GM12878 (cell line): ENCODE results near the gene UBAC2. TPM values are rescaled to one million over a fixed set of nuclear protein-coding genes. Genes with fewer than 3 reads are reported as not detected.

ENCODE experiments used
- CHD2 ChIP-seq: IDR thresholded peaks from 2 replicates; pipeline ENCODE4 v1.6.1; 2011; ENCODE audit warnings: low read depth, low read length, improper control_type of control experiment, borderline replicate concordance
- FOS ChIP-seq: IDR thresholded peaks from 3 replicates; pipeline ENCODE4 v1.6.1; 2011; ENCODE audit warnings: borderline replicate concordance; ENCODE audit not compliant: insufficient read length; ENCODE audit errors: extremely low read depth
- MEF2A ChIP-seq: IDR thresholded peaks from 2 replicates; pipeline ENCODE4 v1.6.1; 2011; ENCODE audit warnings: low read depth, mild to moderate bottlenecking, low read length, moderate library complexity; ENCODE audit not compliant: insufficient read depth
- PAX5 ChIP-seq: IDR thresholded peaks from 2 replicates; pipeline ENCODE4 v1.6.1; 2011; ENCODE audit warnings: low read depth, low read length, borderline replicate concordance
- PAX8 ChIP-seq: fragments of 450-650 bp; IDR thresholded peaks from 2 replicates; pipeline ENCODE4 v1.6.1; 2017; ENCODE audit warnings: mild to moderate bottlenecking, moderate library complexity
- RELA ChIP-seq: fragments of 450-650 bp; IDR thresholded peaks from 2 replicates; pipeline ENCODE4 v1.8.0; 2014; ENCODE audit warnings: borderline replicate concordance; ENCODE audit not compliant: partially characterized antibody
- SIX5 ChIP-seq: IDR thresholded peaks from 2 replicates; pipeline ENCODE4 v1.6.1; 2011; ENCODE audit warnings: mild to moderate bottlenecking, low read depth, low read length, moderate library complexity; ENCODE audit not compliant: severe bottlenecking
- SMAD5 ChIP-seq: IDR thresholded peaks from 2 replicates; pipeline ENCODE4 v1.6.1; 2016; ENCODE audit warnings: antibody characterized with exemption, low read depth
- SPI1 ChIP-seq: IDR thresholded peaks from 2 replicates; pipeline ENCODE4 v1.6.1; 2011; ENCODE audit warnings: low read depth, mild to moderate bottlenecking, low read length, moderate library complexity, borderline replicate concordance; ENCODE audit not compliant: insufficient read depth
- SRF ChIP-seq, 2 experiments: IDR thresholded peaks; 2 replicates each; pipeline ENCODE4 v1.6.1; 2011; ENCODE audit warnings: low read depth in 2 of 2, low read length in 2 of 2, mild to moderate bottlenecking in 1 of 2, moderate library complexity in 1 of 2
- ZBED1 ChIP-seq: IDR thresholded peaks from 2 replicates; pipeline ENCODE4 v1.6.1; 2016; ENCODE audit warnings: borderline replicate concordance
- polyA plus RNA-seq, 11 experiments: library from polyadenylated mRNA; depleted of rRNA in 4 of 11; unstranded in 6 of 11; stranded (reverse) in 5 of 11; fragments of >200 nt; fragmentation: Nextera tagmentation in 4 of 11; fragmentation: Illumina TruSeq in 1 of 11; extraction: Ambion mirVana in 4 of 11; extraction: Trizol in 1 of 11; gene quantifications; 1 replicate in 1 of 11; 2 replicates in 10 of 11; pipeline versions ENCODE4 v1.2.1 to v1.2.3, GENCODE V29; 2011 to 2016; ENCODE audit warnings: inconsistent platforms in 2 of 11, missing spikeins in 2 of 11, low read depth in 1 of 11
- total RNA-seq, 4 experiments: library from RNA; depleted of rRNA in 3 of 4; stranded (reverse); fragments of >200 nt in 3 of 4; fragmentation: Illumina TruSeq in 1 of 4; extraction: Trizol in 1 of 4; gene quantifications; 2 replicates each; pipeline versions ENCODE4 v1.2.1 to v1.2.3, GENCODE V29; 2013 to 2021
- TF ChIP-seq, protein P1 (sequence below), 3 experiments: IDR thresholded peaks in 2 of 3; conservative IDR thresholded peaks in 1 of 3; 2 replicates each; pipeline ENCODE4 v1.5.1; 2011; ENCODE audit warnings: low read depth in 3 of 3, low read length in 3 of 3, mild to moderate bottlenecking in 3 of 3, control low read depth in 2 of 3, moderate library complexity in 2 of 3, inconsistent platforms in 1 of 3, mixed read lengths in 1 of 3; ENCODE audit not compliant: control insufficient read depth in 2 of 3, insufficient read depth in 1 of 3; ENCODE audit errors: extremely low read depth in 1 of 3
- TF ChIP-seq, protein P2 (sequence below): fragments of 450-650 bp; IDR thresholded peaks from 2 replicates; pipeline ENCODE4 v1.6.1; 2016; ENCODE audit warnings: mild to moderate bottlenecking, moderate library complexity, borderline replicate concordance
- TF ChIP-seq, protein P3 (sequence below): fragments of 450-650 bp; IDR thresholded peaks from 2 replicates; pipeline ENCODE4 v1.6.1; 2018; ENCODE audit warnings: borderline replicate concordance, mild to moderate bottlenecking; ENCODE audit not compliant: partially characterized antibody
- TF ChIP-seq, protein P4 (sequence below): IDR thresholded peaks from 2 replicates; pipeline ENCODE4 v1.6.1; 2011; ENCODE audit warnings: borderline replicate concordance, low read depth, mild to moderate bottlenecking, moderate library complexity, mixed read lengths, low read length; ENCODE audit not compliant: insufficient read depth; ENCODE audit errors: extremely low read length
- TF ChIP-seq, protein P5 (sequence below): fragments of 450-650 bp; IDR thresholded peaks from 2 replicates; pipeline ENCODE4 v1.6.1; 2016; ENCODE audit warnings: mild to moderate bottlenecking

UBAC2 gene
- total and polyA plus RNA-seq, 10 of the 15 experiments (the other 5 are each of a cell fraction or from before 2014, with no cell fraction given), result 3.0 to 54.6 (median 17.4) TPM

DNA sequence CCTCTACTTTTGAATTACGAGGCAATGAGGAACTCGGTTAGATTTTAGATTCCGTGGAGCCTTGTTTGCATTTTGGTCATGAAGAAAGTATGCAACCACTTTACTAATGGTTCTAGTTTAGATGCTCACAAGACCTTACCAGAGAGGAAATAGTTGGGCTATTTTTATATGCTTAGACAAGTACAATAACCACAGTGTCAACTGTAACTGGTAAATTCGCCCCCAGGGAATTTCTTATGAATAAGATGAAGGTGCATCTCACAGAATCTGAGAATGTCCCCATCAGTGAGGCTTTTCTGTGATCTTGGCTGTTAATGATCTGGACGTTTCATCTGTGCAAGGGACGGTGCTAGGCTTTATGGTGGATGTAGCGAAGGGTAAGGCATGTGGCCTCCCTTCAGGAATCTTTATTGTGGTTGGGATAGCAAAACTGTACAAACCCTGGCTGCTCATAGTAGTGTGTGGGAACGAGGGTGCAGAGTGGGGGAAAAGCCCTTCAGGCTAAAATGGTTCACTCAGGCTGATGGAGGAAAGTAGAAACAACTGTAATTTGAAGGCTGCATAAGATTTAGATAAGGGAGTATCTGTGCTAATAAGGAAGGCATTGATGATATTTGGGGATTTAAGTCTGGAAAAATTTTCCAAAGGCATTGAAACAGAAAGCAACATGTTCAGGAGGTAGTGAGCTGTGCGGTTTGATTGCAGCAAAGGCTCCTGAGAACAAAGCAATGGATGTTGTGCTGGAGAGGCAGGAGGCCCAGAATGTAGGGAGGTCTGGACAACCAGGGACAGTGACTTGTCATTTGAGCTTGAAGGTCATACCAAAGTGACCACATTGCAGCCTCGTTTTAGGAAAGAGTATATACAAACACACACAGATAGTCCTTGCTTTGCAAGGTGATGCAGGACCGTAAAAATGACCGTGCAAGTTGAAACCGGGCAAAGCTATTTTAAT is 28.4 kb downstream of the UBAC2 start (continued):
- TF ChIP-seq, protein P1, sequence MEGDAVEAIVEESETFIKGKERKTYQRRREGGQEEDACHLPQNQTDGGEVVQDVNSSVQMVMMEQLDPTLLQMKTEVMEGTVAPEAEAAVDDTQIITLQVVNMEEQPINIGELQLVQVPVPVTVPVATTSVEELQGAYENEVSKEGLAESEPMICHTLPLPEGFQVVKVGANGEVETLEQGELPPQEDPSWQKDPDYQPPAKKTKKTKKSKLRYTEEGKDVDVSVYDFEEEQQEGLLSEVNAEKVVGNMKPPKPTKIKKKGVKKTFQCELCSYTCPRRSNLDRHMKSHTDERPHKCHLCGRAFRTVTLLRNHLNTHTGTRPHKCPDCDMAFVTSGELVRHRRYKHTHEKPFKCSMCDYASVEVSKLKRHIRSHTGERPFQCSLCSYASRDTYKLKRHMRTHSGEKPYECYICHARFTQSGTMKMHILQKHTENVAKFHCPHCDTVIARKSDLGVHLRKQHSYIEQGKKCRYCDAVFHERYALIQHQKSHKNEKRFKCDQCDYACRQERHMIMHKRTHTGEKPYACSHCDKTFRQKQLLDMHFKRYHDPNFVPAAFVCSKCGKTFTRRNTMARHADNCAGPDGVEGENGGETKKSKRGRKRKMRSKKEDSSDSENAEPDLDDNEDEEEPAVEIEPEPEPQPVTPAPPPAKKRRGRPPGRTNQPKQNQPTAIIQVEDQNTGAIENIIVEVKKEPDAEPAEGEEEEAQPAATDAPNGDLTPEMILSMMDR (IDR thresholded peaks at IDR 0.05 in 2 of 3, conservative IDR thresholded peaks at IDR 0.05 in 1 of 3; ENCODE audit: control insufficient read depth in 2 of 3, extremely low read depth in 1 of 3, insufficient read depth in 1 of 3, low read depth in 3 of 3, low read length in 3 of 3), result no peak
- TF ChIP-seq, protein P2, sequence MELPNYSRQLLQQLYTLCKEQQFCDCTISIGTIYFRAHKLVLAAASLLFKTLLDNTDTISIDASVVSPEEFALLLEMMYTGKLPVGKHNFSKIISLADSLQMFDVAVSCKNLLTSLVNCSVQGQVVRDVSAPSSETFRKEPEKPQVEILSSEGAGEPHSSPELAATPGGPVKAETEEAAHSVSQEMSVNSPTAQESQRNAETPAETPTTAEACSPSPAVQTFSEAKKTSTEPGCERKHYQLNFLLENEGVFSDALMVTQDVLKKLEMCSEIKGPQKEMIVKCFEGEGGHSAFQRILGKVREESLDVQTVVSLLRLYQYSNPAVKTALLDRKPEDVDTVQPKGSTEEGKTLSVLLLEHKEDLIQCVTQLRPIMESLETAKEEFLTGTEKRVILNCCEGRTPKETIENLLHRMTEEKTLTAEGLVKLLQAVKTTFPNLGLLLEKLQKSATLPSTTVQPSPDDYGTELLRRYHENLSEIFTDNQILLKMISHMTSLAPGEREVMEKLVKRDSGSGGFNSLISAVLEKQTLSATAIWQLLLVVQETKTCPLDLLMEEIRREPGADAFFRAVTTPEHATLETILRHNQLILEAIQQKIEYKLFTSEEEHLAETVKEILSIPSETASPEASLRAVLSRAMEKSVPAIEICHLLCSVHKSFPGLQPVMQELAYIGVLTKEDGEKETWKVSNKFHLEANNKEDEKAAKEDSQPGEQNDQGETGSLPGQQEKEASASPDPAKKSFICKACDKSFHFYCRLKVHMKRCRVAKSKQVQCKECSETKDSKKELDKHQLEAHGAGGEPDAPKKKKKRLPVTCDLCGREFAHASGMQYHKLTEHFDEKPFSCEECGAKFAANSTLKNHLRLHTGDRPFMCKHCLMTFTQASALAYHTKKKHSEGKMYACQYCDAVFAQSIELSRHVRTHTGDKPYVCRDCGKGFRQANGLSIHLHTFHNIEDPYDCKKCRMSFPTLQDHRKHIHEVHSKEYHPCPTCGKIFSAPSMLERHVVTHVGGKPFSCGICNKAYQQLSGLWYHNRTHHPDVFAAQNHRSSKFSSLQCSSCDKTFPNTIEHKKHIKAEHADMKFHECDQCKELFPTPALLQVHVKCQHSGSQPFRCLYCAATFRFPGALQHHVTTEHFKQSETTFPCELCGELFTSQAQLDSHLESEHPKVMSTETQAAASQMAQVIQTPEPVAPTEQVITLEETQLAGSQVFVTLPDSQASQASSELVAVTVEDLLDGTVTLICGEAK, result no peak
- TF ChIP-seq FOS (no peak), SRF (IDR thresholded peaks at IDR 0.05; ENCODE audit: low read depth in 2 of 2, low read length in 2 of 2) (no peak), MEF2A (peak; percentile 99), SMAD5 (no peak), PAX8 (no peak), SPI1 (peak; percentile 65; the same call in 1 of the 2 replicates), PAX5 (peak; percentile 79; the same call in 1 of the 2 replicates), CHD2 (peak; percentile 58; the same call in 1 of the 2 replicates), ZBED1 (peak; percentile 94), RELA (no peak), SIX5 (no peak)
- TF ChIP-seq, protein P3, sequence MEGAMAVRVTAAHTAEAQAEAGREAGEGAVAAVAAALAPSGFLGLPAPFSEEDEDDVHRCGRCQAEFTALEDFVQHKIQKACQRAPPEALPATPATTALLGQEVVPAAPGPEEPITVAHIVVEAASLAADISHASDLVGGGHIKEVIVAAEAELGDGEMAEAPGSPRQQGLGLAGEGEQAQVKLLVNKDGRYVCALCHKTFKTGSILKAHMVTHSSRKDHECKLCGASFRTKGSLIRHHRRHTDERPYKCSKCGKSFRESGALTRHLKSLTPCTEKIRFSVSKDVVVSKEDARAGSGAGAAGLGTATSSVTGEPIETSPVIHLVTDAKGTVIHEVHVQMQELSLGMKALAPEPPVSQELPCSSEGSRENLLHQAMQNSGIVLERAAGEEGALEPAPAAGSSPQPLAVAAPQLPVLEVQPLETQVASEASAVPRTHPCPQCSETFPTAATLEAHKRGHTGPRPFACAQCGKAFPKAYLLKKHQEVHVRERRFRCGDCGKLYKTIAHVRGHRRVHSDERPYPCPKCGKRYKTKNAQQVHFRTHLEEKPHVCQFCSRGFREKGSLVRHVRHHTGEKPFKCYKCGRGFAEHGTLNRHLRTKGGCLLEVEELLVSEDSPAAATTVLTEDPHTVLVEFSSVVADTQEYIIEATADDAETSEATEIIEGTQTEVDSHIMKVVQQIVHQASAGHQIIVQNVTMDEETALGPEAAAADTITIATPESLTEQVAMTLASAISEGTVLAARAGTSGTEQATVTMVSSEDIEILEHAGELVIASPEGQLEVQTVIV, result no peak
- TF ChIP-seq, protein P4, sequence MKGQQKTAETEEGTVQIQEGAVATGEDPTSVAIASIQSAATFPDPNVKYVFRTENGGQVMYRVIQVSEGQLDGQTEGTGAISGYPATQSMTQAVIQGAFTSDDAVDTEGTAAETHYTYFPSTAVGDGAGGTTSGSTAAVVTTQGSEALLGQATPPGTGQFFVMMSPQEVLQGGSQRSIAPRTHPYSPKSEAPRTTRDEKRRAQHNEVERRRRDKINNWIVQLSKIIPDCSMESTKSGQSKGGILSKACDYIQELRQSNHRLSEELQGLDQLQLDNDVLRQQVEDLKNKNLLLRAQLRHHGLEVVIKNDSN, result no peak
- TF ChIP-seq, protein P5, sequence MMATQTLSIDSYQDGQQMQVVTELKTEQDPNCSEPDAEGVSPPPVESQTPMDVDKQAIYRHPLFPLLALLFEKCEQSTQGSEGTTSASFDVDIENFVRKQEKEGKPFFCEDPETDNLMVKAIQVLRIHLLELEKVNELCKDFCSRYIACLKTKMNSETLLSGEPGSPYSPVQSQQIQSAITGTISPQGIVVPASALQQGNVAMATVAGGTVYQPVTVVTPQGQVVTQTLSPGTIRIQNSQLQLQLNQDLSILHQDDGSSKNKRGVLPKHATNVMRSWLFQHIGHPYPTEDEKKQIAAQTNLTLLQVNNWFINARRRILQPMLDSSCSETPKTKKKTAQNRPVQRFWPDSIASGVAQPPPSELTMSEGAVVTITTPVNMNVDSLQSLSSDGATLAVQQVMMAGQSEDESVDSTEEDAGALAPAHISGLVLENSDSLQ, result peak; percentile 47; the same call in 1 of the 2 replicates
